HepG2 (cell line): ENCODE measurements around the gene CCDC142. TPM values are rescaled to one million over a fixed set of nuclear protein-coding genes. Genes with fewer than 3 reads are reported as not detected.

ENCODE experiments used
- ATAC-seq: fragments of 200-7000 bp; cut with Tn5 transposase; 3 replicates; pipeline ENCODE4 v1.9.1; 2020; ENCODE audit warnings: mild to moderate bottlenecking, moderate library complexity
- BruUV-seq: library from RNA; stranded (reverse); fragments of 400-500 nt; replicated peaks from 2 replicates; lab custom pipeline; 2021; lab: Mats Ljungman, UMichigan
- CTCF ChIA-PET: fragments of 300-600 bp; formaldehyde crosslinking; extraction: SDS; loops from one replicate; lab custom pipeline; 2021; ENCODE audit warnings: low total read pairs, inconsistent platforms, low intra/inter-chr PET ratio; lab: Yijun Ruan, JAX
- POLR2A ChIA-PET: fragments of 350-600 bp; sonication (Branson Sonifier 250); formaldehyde crosslinking; loops from one replicate; lab custom pipeline; 2020; ENCODE audit warnings: antibody characterized with exemption, inconsistent platforms; lab: Yijun Ruan, JAX
- DNase-seq: peaks from one replicate; pipeline ENCODE4 v3.0.0-alpha.2; 2015; ENCODE audit warnings: low spot score
- FAIRE-seq: peaks from 3 replicates; lab custom pipeline; 2011; peaks lifted over from hg19 to GRCh38; lab: Jason Lieb, UNC
- H2AFZ ChIP-seq: one replicate; pipeline ENCODE4 v1.6.1; 2011; ENCODE audit warnings: low read length, inconsistent platforms
- H3K27ac ChIP-seq: fragments of 300-600 bp; 3 replicates; pipeline ENCODE4 v1.8.0; 2011; ENCODE audit warnings: mixed run types, mild to moderate bottlenecking, mixed read lengths, low read length, inconsistent platforms; ENCODE audit not compliant: insufficient read depth; ENCODE audit errors: extremely low read length
- H3K27me3 ChIP-seq, 2 experiments: fragments of 200-600 bp in 1 of 2; 2 replicates in 1 of 2; 3 replicates in 1 of 2; pipeline versions ENCODE4 v1.6.0 to v1.8.0; 2011; ENCODE audit warnings: low read length in 2 of 2, mild to moderate bottlenecking in 2 of 2, moderate library complexity in 2 of 2, inconsistent platforms in 1 of 2; ENCODE audit not compliant: insufficient read depth in 2 of 2, control insufficient read depth in 1 of 2
- H3K36me3 ChIP-seq, 2 experiments: fragments of 200-600 bp in 1 of 2; replicated peaks in 1 of 2; 2 replicates in 1 of 2; 3 replicates in 1 of 2; pipeline versions ENCODE4 v1.5.1 to v1.8.0; 2011; ENCODE audit warnings: low read length in 2 of 2, inconsistent platforms in 1 of 2; ENCODE audit not compliant: insufficient read depth in 2 of 2, control insufficient read depth in 1 of 2
- H3K4me1 ChIP-seq: 2 replicates; pipeline ENCODE4 v1.5.1; 2012; ENCODE audit warnings: low read length, inconsistent platforms; ENCODE audit not compliant: insufficient read depth
- H3K4me2 ChIP-seq: 2 replicates; pipeline ENCODE4 v1.6.0; 2011; ENCODE audit warnings: low read depth, low read length, inconsistent platforms
- H3K4me3 ChIP-seq, 3 experiments: fragments of 200-600 bp in 1 of 3; sonication (generic), shearing (Covaris generic) in 1 of 3; replicated peaks in 1 of 3; 2 replicates each; pipeline ENCODE4 v1.5.1; 2011 to 2016; ENCODE audit warnings: low read length in 3 of 3, inconsistent platforms in 2 of 3, low read depth in 2 of 3, mild to moderate bottlenecking in 2 of 3, control low read depth in 1 of 3, mixed read lengths in 1 of 3; ENCODE audit not compliant: insufficient read depth in 1 of 3
- H3K79me2 ChIP-seq: one replicate; pipeline ENCODE4 v1.6.1; 2011; ENCODE audit warnings: low read length, inconsistent platforms; ENCODE audit not compliant: insufficient read depth
- H3K9ac ChIP-seq: 2 replicates; pipeline ENCODE4 v1.6.0; 2011; ENCODE audit warnings: mild to moderate bottlenecking, low read depth, low read length, inconsistent platforms; ENCODE audit not compliant: insufficient read depth
- H3K9me3 ChIP-seq: 2 replicates; pipeline ENCODE4 v1.5.1; 2012; ENCODE audit warnings: mild to moderate bottlenecking, low read length
- H4K20me1 ChIP-seq: 2 replicates; pipeline ENCODE4 v1.6.0; 2011; ENCODE audit warnings: inconsistent platforms, mild to moderate bottlenecking, low read length, moderate library complexity; ENCODE audit not compliant: insufficient read depth
- AKAP8 ChIP-seq: sonication (generic); formaldehyde crosslinking; IDR thresholded peaks from 2 replicates; pipeline ENCODE4 v1.5.1; 2020; ENCODE audit warnings: mild to moderate bottlenecking, missing genetic modification reagents
- ARNT2 ChIP-seq: sonication (generic); formaldehyde crosslinking; IDR thresholded peaks from 2 replicates; pipeline ENCODE4 v1.8.0; 2022; ENCODE audit warnings: mild to moderate bottlenecking, low read depth, missing genetic modification reagents, moderate library complexity
- DMAP1 ChIP-seq: IDR thresholded peaks from 2 replicates; pipeline ENCODE4 v1.6.1; 2016
- ETV6 ChIP-seq: sonication (generic); formaldehyde crosslinking; conservative IDR thresholded peaks from 2 replicates; pipeline ENCODE4 v1.4.0; 2020; ENCODE audit warnings: missing genetic modification reagents
- FLYWCH1 ChIP-seq: sonication (generic); formaldehyde crosslinking; IDR thresholded peaks from 2 replicates; pipeline ENCODE4 v1.8.1; 2023; ENCODE audit warnings: mild to moderate bottlenecking, missing genetic modification reagents
- IRX3 ChIP-seq: sonication (generic); formaldehyde crosslinking; IDR thresholded peaks from 2 replicates; pipeline ENCODE4 v1.8.1; 2023; ENCODE audit warnings: mild to moderate bottlenecking, low read depth, missing genetic modification reagents, borderline replicate concordance
- JARID2 ChIP-seq: sonication (generic); formaldehyde crosslinking; IDR thresholded peaks from 2 replicates; pipeline ENCODE4 v1.8.1; 2023; ENCODE audit warnings: missing genetic modification reagents, inconsistent platforms; ENCODE audit not compliant: insufficient replicate concordance
- MTA1 ChIP-seq: sonication (generic); formaldehyde crosslinking; IDR thresholded peaks from 2 replicates; pipeline ENCODE4 v1.4.0; 2020; ENCODE audit warnings: missing genetic modification reagents, mild to moderate bottlenecking, borderline replicate concordance
- PAWR ChIP-seq: sonication (generic); formaldehyde crosslinking; IDR thresholded peaks from 2 replicates; pipeline ENCODE4 v1.4.0; 2020; ENCODE audit warnings: missing genetic modification reagents, mild to moderate bottlenecking, borderline replicate concordance
- RORA ChIP-seq: sonication (generic); formaldehyde crosslinking; IDR thresholded peaks from 2 replicates; pipeline ENCODE4 v1.5.0; 2020; ENCODE audit warnings: mild to moderate bottlenecking, missing genetic modification reagents, moderate library complexity
- SIN3A ChIP-seq: IDR thresholded peaks from 2 replicates; pipeline ENCODE4 v1.6.1; 2011; ENCODE audit warnings: low read depth, mild to moderate bottlenecking, control low read depth, low read length, borderline replicate concordance
- SP5 ChIP-seq: IDR thresholded peaks from 2 replicates; pipeline ENCODE4 v1.6.1; 2016; ENCODE audit warnings: low read depth, borderline replicate concordance
- TFDP2 ChIP-seq: sonication (generic); formaldehyde crosslinking; IDR thresholded peaks from 2 replicates; pipeline ENCODE4 v1.4.0; 2020; ENCODE audit warnings: missing genetic modification reagents
- TFE3 ChIP-seq: IDR thresholded peaks from 2 replicates; pipeline ENCODE4 v1.6.1; 2016
- TMF1 ChIP-seq: sonication (generic); formaldehyde crosslinking; IDR thresholded peaks from 2 replicates; pipeline ENCODE4 v1.8.1; 2022; ENCODE audit warnings: low read depth, missing genetic modification reagents
- ZGPAT ChIP-seq: IDR thresholded peaks from 2 replicates; pipeline ENCODE4 v1.6.1; 2016; ENCODE audit warnings: mild to moderate bottlenecking
- ZNF260 ChIP-seq: sonication (generic); formaldehyde crosslinking; IDR thresholded peaks from 2 replicates; pipeline ENCODE4 v1.4.0; 2020; ENCODE audit warnings: missing genetic modification reagents, low read depth, mild to moderate bottlenecking, borderline replicate concordance
- ZNF3 ChIP-seq: IDR thresholded peaks from 2 replicates; pipeline ENCODE4 v1.7.0; 2017; ENCODE audit warnings: inconsistent platforms
- ZNF33B ChIP-seq: sonication (generic); formaldehyde crosslinking; IDR thresholded peaks from 2 replicates; pipeline ENCODE4 v1.5.1; 2020; ENCODE audit warnings: mild to moderate bottlenecking, missing genetic modification reagents
- WGBS: methylation state at CpG from one replicate; pipeline ENCODE4 v1.1.6; 2017; ENCODE audit warnings: low lambda C conversion rate; 5-methylcytosine and 5-hydroxymethylcytosine counted together
- in situ Hi-C: cut with HindIII; loops from 2 replicates; pipeline ENCODE4 v1.10.0; 2017; ENCODE audit warnings: low pct_unique_long_range_greater_than_20kb; ENCODE audit not compliant: extremely low pct_ligation_motif_present
- intact Hi-C: fragments of 100-400 bp; cut with micrococcal nuclease; formaldehyde crosslinking; loops from one replicate; pipeline ENCODE4 v1.10.0; 2022; ENCODE audit not compliant: unreplicated experiment
- polyA plus RNA-seq, 8 experiments: library from polyadenylated mRNA; depleted of rRNA in 3 of 8; stranded (reverse) in 7 of 8; unstranded in 1 of 8; fragments of >200 nt; fragmentation: Illumina TruSeq in 4 of 8; extraction: Trizol in 4 of 8; gene quantifications; 2 replicates each; pipeline versions ENCODE4 v1.2.1 to v1.2.3, GENCODE V29; 2011 to 2016; ENCODE audit warnings: low read depth in 4 of 8, missing spikeins in 1 of 8, mixed read lengths in 1 of 8; ENCODE audit not compliant: insufficient read depth in 1 of 8
- total RNA-seq, 5 experiments: library from RNA; depleted of rRNA; stranded (reverse); fragments of >200 nt; fragmentation: Illumina TruSeq; extraction: Trizol; gene quantifications; 2 replicates each; pipeline ENCODE4 v1.2.3, GENCODE V29; 2016; ENCODE audit warnings: low read depth in 1 of 5

CCDC142 gene
- total and polyA plus RNA-seq, 2 of the 13 experiments (the other 11 are each of a cell fraction or from before 2014, with no cell fraction given): 14.7 to 30.4 TPM

GRCh38 chr2:74440378-74441169, 42.2 kb downstream of the CCDC142 start:
- Histone ChIP-seq H3K4me3 (peak overlapping the region; percentile 76 to 94 (median 93)), H3K36me3 (peaks cover 19 to 40% of the 10 kb centered on the region in 2 experiments), H2AFZ (no peak overlapping the region), H3K27me3 (no peaks in the 10 kb centered on the region; a peak in 1 of 5 replicates), H3K27ac (peak overlapping the region; percentile 91), H4K20me1 (peaks cover 43% of the 10 kb centered on the region), H3K4me2 (peak overlapping the region; percentile 95), H3K9me3 (no peaks in the 10 kb centered on the region), H3K4me1 (peaks cover 66% of the 10 kb centered on the region), H3K9ac (peak overlapping the region; percentile 91), H3K79me2 (peaks cover 63% of the 10 kb centered on the region)
- ChIA-PET CTCF (interaction anchor here (0.6 kb wide), 1 partner anchor 19 kb away, joined by 3 read pairs; the partner anchor contains the start of genes C2orf81 and WDR54), POLR2A (interaction anchor here (0.5 to 11.6 kb wide), 20 partner anchors 8 to 704 kb away, joined by 3 to 342 read pairs (median 8); partner anchors contain the start of genes AUP1, C2orf81, CCDC142 and DQX1)
- FAIRE-seq (peak; percentile 58), ATAC-seq (peak; percentile 80), DNase-seq (peak; percentile 95)
- WGBS: under 1% methylated on average over 30 of the region's 45 CpGs
- intact Hi-C loops: loop anchor here (1.0 to 2.0 kb wide), 5 partner anchors 10 to 60 kb away; partner anchors contain the start of gene WBP1
- TSS peak; percentile 93 for BruUV-seq
- in situ Hi-C loops: no loop called here
- TF ChIP-seq IRX3 (peak; percentile 38; the same call in 1 of the 2 replicates), JARID2 (CRISPR knock-in tag) (no peak), AKAP8 (peak; percentile 93; the same call in 1 of the 2 replicates), ZNF260 (CRISPR knock-in tag) (no peak), SP5 (peak; percentile 89), ETV6 (CRISPR knock-in tag) (peak; percentile 69), RORA (CRISPR knock-in tag) (no peak), ZNF33B (CRISPR knock-in tag) (peak; percentile 92; the same call in 1 of the 2 replicates), TFDP2 (CRISPR knock-in tag) (peak; percentile 69), DMAP1 (CRISPR knock-in tag) (peak; percentile 91), FLYWCH1 (CRISPR knock-in tag) (peak; percentile 78; the same call in 1 of the 2 replicates), SIN3A (peak; percentile 10; the same call in 1 of the 2 replicates), MTA1 (CRISPR knock-in tag) (peak; percentile 98), TMF1 (CRISPR knock-in tag) (no peak; the same call in 1 of the 2 replicates), TFE3 (CRISPR knock-in tag) (no peak), PAWR (CRISPR knock-in tag) (0 out of 2 replicates have a peak, but pooled peaks have one; percentile 68), ARNT2 (CRISPR knock-in tag) (peak; percentile 93), ZGPAT (CRISPR knock-in tag) (peak; percentile 97), ZNF3 (CRISPR knock-in tag) (no peak)
